HG02973 (cell line): ENCODE measurements around the gene PRKCZ.

ENCODE experiments used
- ATAC-seq: cut with Tn5 transposase; IDR thresholded peaks from one replicate; pipeline ENCODE4 v1.9.1; 2021; ENCODE audit warnings: moderate library complexity; ENCODE audit not compliant: unreplicated experiment

The PRKCZ gene

GRCh38 chr1:2060072-2060471, 9.9 kb downstream of the PRKCZ start:
- no peak for ATAC-seq

- no peak for ATAC-seq
Observed at GRCh38 chr1:2060535-2060934, 10.3 kb downstream of the PRKCZ start.

DNA sequence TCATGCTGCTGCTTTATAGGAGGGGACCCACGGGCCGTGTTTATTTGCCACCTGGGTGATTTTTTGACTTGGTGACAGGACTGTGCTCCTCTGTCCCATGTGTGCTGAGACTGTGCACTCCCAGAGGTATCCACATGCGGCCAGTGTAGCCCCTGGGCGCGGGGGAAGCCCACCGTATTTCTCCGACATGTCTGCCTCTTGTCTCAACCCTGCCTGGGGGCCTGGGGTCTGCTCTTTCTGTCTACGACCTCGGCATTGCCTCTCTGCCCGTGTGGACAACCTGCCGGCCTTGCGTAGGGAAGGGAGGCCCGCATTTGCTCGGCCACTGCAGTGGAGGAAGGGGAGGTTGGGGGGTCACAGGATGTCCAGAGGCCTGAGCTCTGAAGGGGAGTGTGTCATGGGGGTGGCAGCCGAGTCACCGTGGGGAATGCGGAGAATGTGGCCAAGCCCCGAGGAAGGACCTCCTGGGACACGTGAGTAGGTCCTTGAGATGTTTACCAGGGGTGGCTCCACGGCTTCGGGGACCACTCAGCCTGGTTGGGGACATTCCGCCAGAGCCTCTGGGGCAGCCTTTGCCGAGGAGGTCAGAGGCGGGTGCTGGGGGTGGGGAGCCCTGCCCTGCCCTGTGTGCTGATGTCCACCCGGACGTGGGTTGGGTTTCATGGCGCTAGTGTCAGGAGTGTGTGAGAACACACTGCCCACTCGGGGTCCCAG, 11.0 kb downstream of the PRKCZ start:
- no peak for ATAC-seq

DNA sequence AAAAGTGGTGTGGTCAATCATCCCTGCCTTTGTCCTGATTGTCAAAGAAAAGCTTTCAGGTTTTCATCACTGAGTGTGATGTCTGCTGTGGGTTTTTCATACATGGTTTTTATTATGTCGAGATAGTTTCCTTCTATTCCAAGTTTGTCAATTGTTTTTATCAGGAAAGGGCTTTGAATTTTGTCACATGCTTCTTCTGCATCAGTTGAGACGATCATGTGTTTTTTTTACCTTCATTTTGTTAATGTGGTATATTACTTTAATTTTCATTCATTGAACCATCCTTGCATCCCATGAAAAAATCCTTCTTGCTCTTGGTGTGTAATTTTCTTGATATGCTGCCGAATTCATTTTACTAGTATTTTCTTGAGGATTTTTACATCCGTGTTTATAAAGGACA, 15.5 kb downstream of the PRKCZ start:
- ATAC-seq, result no peak

DNA sequence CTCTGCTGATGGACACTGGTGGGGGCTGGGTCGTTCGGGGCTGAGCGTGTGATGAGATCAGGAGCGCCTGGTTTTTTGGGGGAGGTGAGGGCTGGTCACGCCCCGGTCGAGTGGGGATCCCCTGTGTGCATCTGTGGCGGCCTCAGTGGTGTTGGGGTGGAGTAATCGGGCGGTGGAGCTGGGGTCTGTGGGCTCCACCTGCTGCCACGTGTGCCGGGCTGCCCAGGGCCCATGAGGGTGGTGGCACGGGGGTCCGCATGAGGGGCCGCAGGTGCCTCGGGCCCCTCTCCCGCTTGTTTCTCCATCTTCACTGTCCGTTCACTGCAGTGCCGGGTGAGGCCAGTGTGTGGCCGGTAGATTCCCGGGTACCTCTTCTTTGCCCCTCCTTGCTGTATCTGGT, 17.2 kb downstream of the PRKCZ start:
- ATAC-seq, result no peak

DNA sequence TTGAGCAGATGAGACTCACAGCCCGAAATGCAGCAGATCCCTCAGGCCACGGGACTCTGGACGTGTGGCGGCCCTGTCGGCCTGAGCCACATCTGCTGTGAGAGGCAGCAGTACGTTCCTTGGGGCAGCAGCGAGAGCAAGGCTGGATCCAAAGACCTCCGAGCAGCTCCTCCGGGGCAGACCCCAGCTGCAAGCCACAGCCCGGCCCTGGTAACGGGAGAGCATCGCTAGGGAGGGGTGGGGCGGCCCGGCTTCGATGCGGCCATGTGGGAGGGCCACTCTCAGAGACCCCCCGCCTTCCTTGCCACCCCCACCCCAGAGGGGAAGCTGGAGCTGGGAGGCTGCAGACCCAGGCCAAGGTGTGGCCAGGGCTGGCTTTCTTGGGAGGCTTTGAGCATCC, 17.8 kb downstream of the PRKCZ start:
- no peak for ATAC-seq

GRCh38 chr1:2068951-2069350, 18.7 kb downstream of the PRKCZ start:
- no peak for ATAC-seq

- ATAC-seq, result no peak
Observed at GRCh38 chr1:2070016-2070415, 19.8 kb downstream of the PRKCZ start.

DNA sequence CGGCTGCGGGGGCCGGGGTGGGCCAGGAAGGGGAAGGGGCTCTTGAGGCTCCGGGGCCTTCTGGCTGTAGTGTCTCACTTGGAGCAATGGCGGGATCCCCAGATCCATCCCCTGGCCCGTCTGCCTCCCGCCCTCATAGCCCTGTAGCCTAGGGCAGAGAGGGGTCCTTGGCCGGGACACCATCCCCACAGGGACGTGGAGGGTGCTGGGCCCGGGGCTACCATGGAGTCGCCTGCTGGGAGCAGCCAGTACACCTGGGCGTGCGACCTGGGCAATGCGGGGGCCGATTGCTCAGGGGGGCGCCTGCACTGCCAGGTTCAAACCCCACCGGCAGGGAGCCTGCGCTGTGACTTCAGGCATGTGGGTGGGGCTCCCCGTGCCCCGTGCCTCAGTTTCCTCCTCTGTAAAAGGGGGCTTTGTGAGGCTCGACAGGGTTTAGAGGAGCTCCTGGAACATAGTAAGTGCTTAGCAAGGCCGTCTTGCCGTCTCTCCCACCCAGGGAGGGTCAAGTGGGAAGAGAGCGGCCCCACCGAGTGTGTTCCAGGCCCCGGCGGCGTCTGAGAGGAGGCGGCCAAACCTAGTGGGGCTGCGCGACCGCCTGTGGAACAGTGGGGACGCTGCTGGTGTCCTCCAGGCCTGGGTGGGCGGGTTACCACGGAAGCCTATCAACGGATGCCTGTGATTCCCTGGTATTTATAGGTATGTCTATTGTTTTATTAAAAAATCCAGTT, 20.8 kb downstream of the PRKCZ start:
- ATAC-seq, result no peak

DNA sequence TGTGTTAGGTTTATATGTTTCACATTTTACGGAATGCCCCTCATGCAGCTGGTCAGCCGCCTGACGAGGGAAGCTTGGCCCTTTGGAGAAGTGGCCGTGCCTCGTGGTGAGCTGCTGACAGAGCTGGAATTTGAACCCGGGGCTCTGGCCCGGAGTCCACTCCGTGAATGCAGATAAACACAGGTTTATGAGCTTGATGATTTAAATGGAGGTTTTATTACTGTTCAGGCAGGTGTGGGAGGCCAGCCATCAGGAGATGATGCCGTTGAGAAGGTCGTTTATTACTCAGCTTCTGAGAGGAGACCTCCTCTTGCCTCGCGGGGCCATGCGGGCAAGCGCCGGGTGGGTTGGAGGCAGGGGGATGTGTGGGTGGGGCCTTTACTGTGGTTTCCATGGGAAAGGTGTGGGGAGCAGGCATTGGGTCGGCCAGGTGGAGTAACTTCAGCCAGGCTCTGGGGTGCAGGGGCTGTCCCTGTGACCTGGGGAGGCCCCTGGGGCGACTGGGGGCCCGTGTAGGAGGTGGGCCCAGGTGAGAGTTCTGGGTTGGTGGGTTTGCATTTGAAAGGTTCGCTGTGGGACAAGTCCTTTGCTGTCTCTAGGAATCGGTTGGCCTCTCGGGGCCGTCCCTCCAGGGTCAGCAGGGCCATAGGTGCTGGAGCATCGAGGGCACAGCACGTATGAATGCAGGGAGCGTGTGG, 22.0 kb downstream of the PRKCZ start:
- ATAC-seq, result no peak

- ATAC-seq, result no peak
Observed at GRCh38 chr1:2072891-2073290, 22.7 kb downstream of the PRKCZ start.

GRCh38 chr1:2073382-2074230, 23.4 kb downstream of the PRKCZ start:
- ATAC-seq, result no peak

DNA sequence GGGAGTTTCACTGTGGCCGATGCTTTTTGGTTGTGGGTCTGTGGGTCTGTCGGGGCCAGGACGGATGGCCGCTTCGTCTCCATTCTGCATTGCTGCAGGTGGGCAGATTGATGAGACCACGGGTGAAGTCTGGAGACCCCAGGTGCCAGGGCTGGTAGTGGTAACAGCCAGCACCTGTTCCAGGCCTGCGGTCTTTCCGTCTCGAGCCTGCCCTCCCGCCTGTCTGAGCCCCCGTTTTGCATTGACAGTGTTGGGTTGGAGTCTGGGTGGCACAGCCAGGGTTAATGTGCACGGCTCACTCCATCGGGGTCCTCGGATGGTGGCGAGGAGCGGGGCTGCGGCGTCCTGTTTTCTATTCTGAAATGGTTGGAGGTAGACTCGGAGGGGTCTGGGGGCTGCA, 24.2 kb downstream of the PRKCZ start:
- no peak for ATAC-seq

DNA sequence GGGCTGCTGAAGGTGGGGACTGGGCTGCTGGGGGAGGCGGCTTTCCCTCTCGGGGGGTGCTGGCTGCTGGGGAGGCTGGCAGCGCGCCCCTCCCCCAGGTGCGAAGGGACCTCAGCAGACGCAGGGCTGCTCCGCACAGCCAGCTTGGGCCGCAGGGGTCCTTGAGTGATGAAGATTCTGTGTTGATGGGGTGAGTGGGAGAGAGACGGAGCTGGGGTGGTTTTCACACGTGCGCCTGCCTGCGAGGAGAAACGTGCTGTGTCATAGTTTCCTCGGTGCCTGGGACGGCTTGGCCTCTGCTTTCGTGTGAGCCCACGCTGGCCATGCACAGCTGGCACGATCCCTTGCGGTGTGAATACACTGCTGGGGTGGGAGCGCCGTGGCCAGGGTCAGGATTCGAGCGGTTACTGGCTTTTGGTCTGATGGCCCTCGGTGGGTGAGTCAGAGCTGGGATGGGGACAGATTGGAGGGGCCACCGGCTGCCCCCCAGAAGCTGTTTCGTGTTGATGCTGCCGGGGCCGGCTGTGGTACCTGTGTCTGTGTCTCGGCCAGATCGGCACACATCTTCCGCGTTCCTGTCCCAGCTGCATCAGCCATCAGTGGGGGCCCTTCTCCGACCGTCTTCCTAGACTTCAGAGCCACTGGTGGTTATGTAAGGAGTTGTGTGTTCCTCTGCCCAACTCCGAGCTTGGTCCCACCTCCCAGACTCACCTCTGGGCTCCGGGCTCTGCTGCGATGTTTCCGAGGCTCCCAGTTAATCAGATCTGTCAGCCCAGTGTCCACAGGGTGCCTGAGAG, 24.9 kb downstream of the PRKCZ start:
- no peak for ATAC-seq

GRCh38 chr1:2076826-2077225, 26.6 kb downstream of the PRKCZ start:
- no peak for ATAC-seq

DNA sequence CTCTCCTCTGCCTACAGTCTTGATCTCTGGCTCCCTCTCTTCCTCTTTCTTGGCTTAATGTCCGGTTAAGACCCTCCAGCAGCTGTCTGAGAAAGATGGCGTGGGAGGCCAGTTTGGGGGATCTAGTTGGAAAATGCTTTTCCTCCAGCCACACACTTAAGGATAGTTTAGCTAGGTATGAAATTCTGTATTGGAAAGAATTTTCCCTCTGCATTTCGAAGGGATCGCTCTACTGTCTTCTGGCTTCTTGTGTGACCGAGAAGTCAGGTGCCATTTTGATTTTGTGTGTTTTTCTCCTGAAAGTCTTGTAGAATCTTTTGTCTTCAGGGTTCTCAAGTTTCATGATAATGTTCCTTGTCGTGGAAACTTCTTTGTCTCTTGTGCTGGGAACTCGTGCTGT, 28.0 kb downstream of the PRKCZ start:
- ATAC-seq, result no peak

DNA sequence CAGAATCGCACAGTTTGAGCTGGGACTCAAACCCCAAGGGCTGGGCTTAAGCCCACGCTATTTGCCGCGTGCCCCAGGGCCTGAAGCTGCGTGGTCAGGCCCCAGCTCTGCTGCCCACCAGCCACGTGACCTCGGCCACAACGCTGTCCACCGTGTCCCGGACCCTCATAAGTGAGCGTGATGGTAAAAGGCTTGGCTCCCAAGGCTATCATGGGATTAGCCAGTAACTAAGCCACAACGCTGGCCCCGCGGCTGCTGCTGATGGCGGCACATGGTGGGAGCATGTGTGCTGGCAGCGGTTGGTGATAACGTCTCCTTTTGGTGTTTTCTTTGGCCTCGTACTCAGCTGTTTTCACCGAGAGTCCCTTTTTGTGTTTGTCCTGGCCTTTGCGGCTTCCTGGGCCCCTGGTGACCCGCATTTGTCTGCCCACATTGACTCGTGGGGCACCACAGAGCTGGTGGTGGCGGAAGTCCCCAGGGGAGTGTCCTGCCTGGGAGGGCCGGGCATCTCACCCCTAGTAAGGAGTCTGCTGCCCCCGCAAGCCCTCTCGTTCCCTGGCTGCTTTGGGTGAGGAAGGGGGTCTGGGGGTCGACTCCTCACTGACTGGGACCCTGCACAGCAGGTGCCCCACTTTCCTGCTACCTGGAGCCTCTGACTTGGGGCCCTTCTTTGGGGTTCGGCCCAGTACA, 29.3 kb downstream of the PRKCZ start:
- no peak for ATAC-seq

- ATAC-seq, result no peak
Observed at GRCh38 chr1:2080140-2080539, 29.9 kb downstream of the PRKCZ start.

- no peak for ATAC-seq
Observed at GRCh38 chr1:2080884-2081283, 30.7 kb downstream of the PRKCZ start.
